ENCODE results near the gene RTN4RL1.

Gene RTN4RL1

DNA sequence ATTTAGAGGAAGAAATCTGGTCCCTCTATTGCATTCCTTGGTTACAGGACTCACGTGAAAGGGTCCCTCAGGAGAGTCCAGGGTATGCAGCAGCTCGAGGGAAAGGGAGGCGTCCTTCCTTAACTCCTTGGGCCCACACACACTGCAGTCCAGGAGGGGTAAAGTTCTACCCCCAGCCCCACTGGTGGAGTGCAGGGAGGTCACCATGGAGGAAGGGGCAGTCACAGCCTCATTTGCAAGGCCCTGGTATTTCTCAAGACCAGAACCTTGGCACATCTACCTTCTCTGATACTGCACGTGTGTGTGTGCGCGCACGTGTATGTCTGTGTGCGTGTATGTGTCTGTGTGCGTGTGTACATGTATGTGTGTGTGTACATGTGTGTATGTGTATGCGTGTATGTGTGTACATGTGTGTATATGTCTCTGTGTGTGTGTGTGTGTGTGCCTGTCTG is 40.8 kb upstream of the RTN4RL1 start:
- Histone ChIP-seq H3K27me3 (ENCODE audit: control insufficient read depth in 5 of 5, insufficient read depth in 4 of 5, low read length in 5 of 5) (peaks cover 0 to 3% (median 0%) of the 10 kb centered on the region in 5 donors), H3K36me3 (ENCODE audit: control insufficient read depth in 5 of 5, insufficient read depth in 5 of 5, low read length in 5 of 5) (peaks cover 0 to 70% (median 48%) of the 10 kb centered on the region in 5 donors), H3K4me3 (ENCODE audit: low read depth in 1 of 5, low read length in 5 of 5) (no peak overlapping the region), H3K4me1 (ENCODE audit: control insufficient read depth in 5 of 5, insufficient read depth in 5 of 5, low read length in 5 of 5) (peaks cover 21 to 93% (median 69%) of the 10 kb centered on the region in 5 donors), H3K9me3 (ENCODE audit: control insufficient read depth in 5 of 5, low read length in 5 of 5) (no peaks in the 10 kb centered on the region), H3K9ac (ENCODE audit: low read length in 5 of 5) (peak overlapping the region in 1 of 5 donors; percentile 10), H3K27ac (ENCODE audit: low read depth, low read length) (peak overlapping the region; percentile 67)

- Histone ChIP-seq H3K4me1 (ENCODE audit: control insufficient read depth in 5 of 5, insufficient read depth in 5 of 5, low read length in 5 of 5) (peaks cover 24 to 93% (median 77%) of the 10 kb centered on the region in 5 donors), H3K27ac (ENCODE audit: low read depth, low read length) (peak overlapping the region; percentile 67), H3K9me3 (ENCODE audit: control insufficient read depth in 5 of 5, low read length in 5 of 5) (no peaks in the 10 kb centered on the region), H3K36me3 (ENCODE audit: control insufficient read depth in 5 of 5, insufficient read depth in 5 of 5, low read length in 5 of 5) (peaks cover 0 to 69% (median 48%) of the 10 kb centered on the region in 5 donors), H3K27me3 (ENCODE audit: control insufficient read depth in 5 of 5, insufficient read depth in 4 of 5, low read length in 5 of 5) (peaks cover 0 to 9% (median 0%) of the 10 kb centered on the region in 5 donors), H3K4me3 (ENCODE audit: low read depth in 1 of 5, low read length in 5 of 5) (peak overlapping the region in 1 of 5 donors; percentile 17), H3K9ac (ENCODE audit: low read length in 5 of 5) (peak overlapping the region in 1 of 5 donors; percentile 16)
Observed at GRCh38 chr17:2064980-2065785, 40.0 kb upstream of the RTN4RL1 start.

- H3K9me3 ChIP-seq (ENCODE audit: control insufficient read depth in 5 of 5, low read length in 5 of 5), result no peaks in the 10 kb centered on the region
- H3K9ac ChIP-seq (ENCODE audit: low read length in 5 of 5), result peak overlapping the region in 1 of 5 donors; percentile 16
- peak overlapping the region in 1 of 5 donors; percentile 17 for H3K4me3 ChIP-seq (ENCODE audit: low read depth in 1 of 5, low read length in 5 of 5)
- peaks cover 0 to 74% (median 50%) of the 10 kb centered on the region in 5 donors for H3K36me3 ChIP-seq (ENCODE audit: control insufficient read depth in 5 of 5, insufficient read depth in 5 of 5, low read length in 5 of 5)
- H3K4me1 ChIP-seq (ENCODE audit: control insufficient read depth in 5 of 5, insufficient read depth in 5 of 5, low read length in 5 of 5), result peaks cover 28 to 96% (median 83%) of the 10 kb centered on the region in 5 donors
- peak overlapping the region; percentile 67 for H3K27ac ChIP-seq (ENCODE audit: low read depth, low read length)
- H3K27me3 ChIP-seq (ENCODE audit: control insufficient read depth in 5 of 5, insufficient read depth in 4 of 5, low read length in 5 of 5), result peaks cover 0 to 14% (median 0%) of the 10 kb centered on the region in 5 donors
Observed at GRCh38 chr17:2064520-2064971, 39.4 kb upstream of the RTN4RL1 start.

GRCh38 chr17:2064147-2064489 is 39.0 kb upstream of the RTN4RL1 start:
- peaks cover 28 to 100% (median 87%) of the 10 kb centered on the region in 5 donors for H3K4me1 ChIP-seq (ENCODE audit: control insufficient read depth in 5 of 5, insufficient read depth in 5 of 5, low read length in 5 of 5)
- no peak overlapping the region for H3K9ac ChIP-seq (ENCODE audit: low read length in 5 of 5)
- no peak overlapping the region for H3K4me3 ChIP-seq (ENCODE audit: low read depth in 1 of 5, low read length in 5 of 5)
- peaks cover 0 to 17% (median 0%) of the 10 kb centered on the region in 5 donors for H3K27me3 ChIP-seq (ENCODE audit: control insufficient read depth in 5 of 5, insufficient read depth in 4 of 5, low read length in 5 of 5)
- H3K27ac ChIP-seq (ENCODE audit: low read depth, low read length), result peak overlapping the region; percentile 67
- H3K36me3 ChIP-seq (ENCODE audit: control insufficient read depth in 5 of 5, insufficient read depth in 5 of 5, low read length in 5 of 5), result peaks cover 0 to 74% (median 51%) of the 10 kb centered on the region in 5 donors
- H3K9me3 ChIP-seq (ENCODE audit: control insufficient read depth in 5 of 5, low read length in 5 of 5), result no peaks in the 10 kb centered on the region

DNA sequence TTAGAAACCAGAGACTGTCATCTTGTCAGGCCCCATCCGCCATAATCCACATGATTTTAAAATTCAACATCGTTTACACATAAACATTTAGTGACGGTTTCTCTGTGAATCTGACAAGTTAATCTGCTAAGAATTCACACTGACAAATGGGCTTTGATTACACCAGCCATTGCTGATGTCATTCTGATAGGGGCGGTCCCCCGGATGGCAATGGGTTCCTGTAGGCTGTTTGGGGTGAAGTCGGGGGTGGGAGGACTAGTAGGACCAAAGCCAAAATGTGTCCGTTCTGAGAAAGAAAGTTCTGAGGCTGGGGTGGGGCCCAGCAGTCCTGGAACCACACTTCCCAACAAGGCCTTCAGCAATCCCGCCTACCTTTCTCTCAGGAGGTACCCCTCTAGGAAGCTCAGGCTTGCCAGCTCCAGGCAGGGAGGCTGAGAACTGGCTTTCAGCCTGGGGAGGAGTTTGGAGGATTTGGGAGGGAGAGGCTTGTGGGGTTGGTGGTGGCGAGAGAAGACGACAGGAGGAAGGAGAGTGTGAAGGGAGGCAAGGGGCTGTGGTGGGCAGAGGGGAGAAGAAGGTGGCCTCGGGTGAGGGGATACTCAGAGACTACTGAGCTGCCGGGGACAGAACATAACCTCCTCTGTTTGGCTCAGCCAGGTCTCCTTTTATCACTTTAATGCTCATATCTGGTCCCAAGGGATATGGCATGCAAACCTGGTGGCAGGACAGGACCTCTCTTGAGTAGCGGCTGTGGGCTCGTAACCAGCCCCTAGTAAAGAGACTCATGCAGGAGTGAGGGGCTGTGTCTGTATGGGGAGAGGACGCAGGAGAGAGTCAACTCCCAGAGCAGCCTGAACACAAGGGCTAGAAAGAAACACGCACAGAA is 38.4 kb upstream of the RTN4RL1 start:
- H3K9me3 ChIP-seq (ENCODE audit: control insufficient read depth in 5 of 5, low read length in 5 of 5), result no peaks in the 10 kb centered on the region
- H3K36me3 ChIP-seq (ENCODE audit: control insufficient read depth in 5 of 5, insufficient read depth in 5 of 5, low read length in 5 of 5), result peaks cover 0 to 70% (median 51%) of the 10 kb centered on the region in 5 donors
- H3K4me1 ChIP-seq (ENCODE audit: control insufficient read depth in 5 of 5, insufficient read depth in 5 of 5, low read length in 5 of 5), result peaks cover 27 to 96% (median 85%) of the 10 kb centered on the region in 5 donors
- H3K9ac ChIP-seq (ENCODE audit: low read length in 5 of 5), result no peak overlapping the region
- H3K4me3 ChIP-seq (ENCODE audit: low read depth in 1 of 5, low read length in 5 of 5), result no peak overlapping the region
- peaks cover 0 to 17% (median 0%) of the 10 kb centered on the region in 5 donors for H3K27me3 ChIP-seq (ENCODE audit: control insufficient read depth in 5 of 5, insufficient read depth in 4 of 5, low read length in 5 of 5)
- H3K27ac ChIP-seq (ENCODE audit: low read depth, low read length), result peak overlapping the region; percentile 37

GRCh38 chr17:2062571-2063183 is 37.5 kb upstream of the RTN4RL1 start:
- H3K36me3 ChIP-seq (ENCODE audit: control insufficient read depth in 5 of 5, insufficient read depth in 5 of 5, low read length in 5 of 5), result peaks cover 0 to 65% (median 52%) of the 10 kb centered on the region in 5 donors
- H3K27me3 ChIP-seq (ENCODE audit: control insufficient read depth in 5 of 5, insufficient read depth in 4 of 5, low read length in 5 of 5), result peaks cover 5 to 23% (median 7%) of the 10 kb centered on the region in 5 donors
- H3K9ac ChIP-seq (ENCODE audit: low read length in 5 of 5), result no peak overlapping the region
- no peak overlapping the region for H3K4me3 ChIP-seq (ENCODE audit: low read depth in 1 of 5, low read length in 5 of 5)
- H3K27ac ChIP-seq (ENCODE audit: low read depth, low read length), result peak overlapping the region; percentile 37
- no peaks in the 10 kb centered on the region for H3K9me3 ChIP-seq (ENCODE audit: control insufficient read depth in 5 of 5, low read length in 5 of 5)
- peaks cover 23 to 96% (median 84%) of the 10 kb centered on the region in 5 donors for H3K4me1 ChIP-seq (ENCODE audit: control insufficient read depth in 5 of 5, insufficient read depth in 5 of 5, low read length in 5 of 5)

- H3K9me3 ChIP-seq (ENCODE audit: control insufficient read depth in 5 of 5, low read length in 5 of 5), result no peaks in the 10 kb centered on the region
- H3K9ac ChIP-seq (ENCODE audit: low read length in 5 of 5), result no peak overlapping the region
- H3K27ac ChIP-seq (ENCODE audit: low read depth, low read length), result peak overlapping the region; percentile 46
- H3K27me3 ChIP-seq (ENCODE audit: control insufficient read depth in 5 of 5, insufficient read depth in 4 of 5, low read length in 5 of 5), result peaks cover 6 to 26% (median 11%) of the 10 kb centered on the region in 5 donors
- peaks cover 0 to 62% (median 52%) of the 10 kb centered on the region in 5 donors for H3K36me3 ChIP-seq (ENCODE audit: control insufficient read depth in 5 of 5, insufficient read depth in 5 of 5, low read length in 5 of 5)
- H3K4me1 ChIP-seq (ENCODE audit: control insufficient read depth in 5 of 5, insufficient read depth in 5 of 5, low read length in 5 of 5), result peaks cover 15 to 96% (median 76%) of the 10 kb centered on the region in 5 donors
- peak overlapping the region in 1 of 5 donors; percentile 32 for H3K4me3 ChIP-seq (ENCODE audit: low read depth in 1 of 5, low read length in 5 of 5)
Observed at GRCh38 chr17:2061441-2061958, 36.4 kb upstream of the RTN4RL1 start.

GRCh38 chr17:2060681-2061440 is 35.7 kb upstream of the RTN4RL1 start:
- peak overlapping the region in 3 of 5 donors; percentile 19 to 39 (median 37) for H3K4me3 ChIP-seq (ENCODE audit: low read depth in 1 of 5, low read length in 5 of 5)
- peaks cover 0 to 56% (median 48%) of the 10 kb centered on the region in 5 donors for H3K36me3 ChIP-seq (ENCODE audit: control insufficient read depth in 5 of 5, insufficient read depth in 5 of 5, low read length in 5 of 5)
- H3K27ac ChIP-seq (ENCODE audit: low read depth, low read length), result peak overlapping the region; percentile 46
- H3K27me3 ChIP-seq (ENCODE audit: control insufficient read depth in 5 of 5, insufficient read depth in 4 of 5, low read length in 5 of 5), result peaks cover 6 to 28% (median 14%) of the 10 kb centered on the region in 5 donors
- no peaks in the 10 kb centered on the region for H3K9me3 ChIP-seq (ENCODE audit: control insufficient read depth in 5 of 5, low read length in 5 of 5)
- peak overlapping the region in 1 of 5 donors; percentile 9 for H3K9ac ChIP-seq (ENCODE audit: low read length in 5 of 5)
- H3K4me1 ChIP-seq (ENCODE audit: control insufficient read depth in 5 of 5, insufficient read depth in 5 of 5, low read length in 5 of 5), result peaks cover 10 to 95% (median 74%) of the 10 kb centered on the region in 5 donors

DNA sequence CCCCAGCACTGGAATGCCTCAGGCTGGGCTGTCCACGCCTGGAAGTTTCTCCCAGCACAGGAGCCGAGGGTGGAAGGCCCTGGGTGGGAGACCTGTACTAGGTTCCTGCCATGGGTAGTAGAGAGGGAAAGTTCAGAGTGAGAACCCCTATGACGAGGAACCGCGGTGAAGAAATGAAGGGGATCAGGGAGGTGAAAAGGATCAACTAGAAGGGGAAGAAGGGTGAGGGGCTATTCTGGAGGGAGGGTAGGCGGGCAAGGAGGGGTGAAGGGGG is 35.2 kb upstream of the RTN4RL1 start:
- peaks cover 0 to 51% (median 44%) of the 10 kb centered on the region in 5 donors for H3K36me3 ChIP-seq (ENCODE audit: control insufficient read depth in 5 of 5, insufficient read depth in 5 of 5, low read length in 5 of 5)
- peak overlapping the region; percentile 46 for H3K27ac ChIP-seq (ENCODE audit: low read depth, low read length)
- H3K9ac ChIP-seq (ENCODE audit: low read length in 5 of 5), result no peak overlapping the region
- H3K4me3 ChIP-seq (ENCODE audit: low read depth in 1 of 5, low read length in 5 of 5), result peak overlapping the region in 3 of 5 donors; percentile 19 to 39 (median 37)
- no peaks in the 10 kb centered on the region for H3K9me3 ChIP-seq (ENCODE audit: control insufficient read depth in 5 of 5, low read length in 5 of 5)
- peaks cover 9 to 93% (median 69%) of the 10 kb centered on the region in 5 donors for H3K4me1 ChIP-seq (ENCODE audit: control insufficient read depth in 5 of 5, insufficient read depth in 5 of 5, low read length in 5 of 5)
- peaks cover 6 to 28% (median 14%) of the 10 kb centered on the region in 5 donors for H3K27me3 ChIP-seq (ENCODE audit: control insufficient read depth in 5 of 5, insufficient read depth in 4 of 5, low read length in 5 of 5)
